ENCODE data around the gene XPNPEP1. TPM values are rescaled to one million over a fixed set of nuclear protein-coding genes. Genes with fewer than 3 reads are reported as not detected.

XPNPEP1 gene
- polyA plus RNA-seq, 3 donors, result 32.1 to 62.1 (median 38.4) TPM

GRCh38 chr10:109862738-109863137, 60.6 kb downstream of the XPNPEP1 start:
- Histone ChIP-seq H3K36me3 (replicated peaks in 1 of 2; ENCODE audit: control insufficient read depth in 1 of 2, insufficient read depth in 2 of 2, low read length in 2 of 2) (peaks cover 41 to 52% of the 10 kb centered on the region in 2 donors), H3K4me1 (ENCODE audit: control insufficient read depth in 1 of 2, insufficient read depth in 2 of 2, low read length in 2 of 2) (no peaks in the 10 kb centered on the region), H3K4me2 (replicated peaks; ENCODE audit: extremely low read depth, low read length, poor library complexity, severe bottlenecking) (no peak overlapping the region), H3K27ac (ENCODE audit: low read depth in 1 of 2, low read length in 2 of 2) (no peak overlapping the region), H3K79me2 (ENCODE audit: insufficient read depth, low read length) (no peaks in the 10 kb centered on the region), H3K27me3 (ENCODE audit: control insufficient read depth in 2 of 2, insufficient read depth in 2 of 2, low read length in 2 of 2) (no peaks in the 10 kb centered on the region), H2AFZ (ENCODE audit: insufficient read depth, low read depth, low read length, poor library complexity, severe bottlenecking) (no peak overlapping the region), H3K9ac (ENCODE audit: insufficient read depth, low read length, poor library complexity, severe bottlenecking) (no peak overlapping the region), H3K4me3 (replicated peaks in 1 of 3; ENCODE audit: low read depth in 2 of 3, low read length in 3 of 3) (no peak overlapping the region), H3K9me3 (replicated peaks in 1 of 2; ENCODE audit: control insufficient read depth in 1 of 2, insufficient read depth in 1 of 2, low read length in 2 of 2) (no peaks in the 10 kb centered on the region), H4K20me1 (ENCODE audit: insufficient read depth, low read length) (no peaks in the 10 kb centered on the region)
- peaks cover 0 to 7% (median 3%) of the 10 kb centered on the region in 7 donors for H3K9me3 Mint-ChIP-seq
- intact Hi-C loops (cut with micrococcal nuclease), result no loop called here
- no peak for TF ChIP-seq CTCF (IDR thresholded peaks at IDR 0.05)
- H3K27me3 Mint-ChIP-seq (ENCODE audit: low read depth in 3 of 3), result no peaks in the 10 kb centered on the region
- H3K27ac Mint-ChIP-seq, result peak overlapping the region in 1 of 7 donors; percentile 7
- DNase-seq, result no peak
- peaks cover 57 to 58% of the 10 kb centered on the region in 2 donors for H3K36me3 Mint-ChIP-seq
- peaks cover 7% of the 10 kb centered on the region for H3K4me1 Mint-ChIP-seq
- no peak overlapping the region for H3K4me3 Mint-ChIP-seq

- Mint-ChIP-seq H3K4me1 (peaks cover 7% of the 10 kb centered on the region), H3K27ac (no peak overlapping the region), H3K36me3 (peaks cover 51% of the 10 kb centered on the region in 2 donors), H3K4me3 (no peak overlapping the region), H3K27me3 (ENCODE audit: low read depth in 3 of 3) (no peaks in the 10 kb centered on the region), H3K9me3 (peaks cover 0 to 7% (median 3%) of the 10 kb centered on the region in 7 donors)
- H3K4me1 ChIP-seq (ENCODE audit: control insufficient read depth in 1 of 2, insufficient read depth in 2 of 2, low read length in 2 of 2), result no peaks in the 10 kb centered on the region
- no peak overlapping the region for H2AFZ ChIP-seq (ENCODE audit: insufficient read depth, low read depth, low read length, poor library complexity, severe bottlenecking)
- no peaks in the 10 kb centered on the region for H3K27me3 ChIP-seq (ENCODE audit: control insufficient read depth in 2 of 2, insufficient read depth in 2 of 2, low read length in 2 of 2)
- no peak overlapping the region for H3K4me3 ChIP-seq (replicated peaks in 1 of 3; ENCODE audit: low read depth in 2 of 3, low read length in 3 of 3)
- DNase-seq, result no peak
- H3K79me2 ChIP-seq (ENCODE audit: insufficient read depth, low read length), result no peaks in the 10 kb centered on the region
- H4K20me1 ChIP-seq (ENCODE audit: insufficient read depth, low read length), result no peaks in the 10 kb centered on the region
- no peak overlapping the region for H3K4me2 ChIP-seq (replicated peaks; ENCODE audit: extremely low read depth, low read length, poor library complexity, severe bottlenecking)
- peaks cover 34 to 45% of the 10 kb centered on the region in 2 donors for H3K36me3 ChIP-seq (replicated peaks in 1 of 2; ENCODE audit: control insufficient read depth in 1 of 2, insufficient read depth in 2 of 2, low read length in 2 of 2)
- intact Hi-C loops (cut with micrococcal nuclease), result no loop called here
- no peak overlapping the region for H3K27ac ChIP-seq (ENCODE audit: low read depth in 1 of 2, low read length in 2 of 2)
- no peaks in the 10 kb centered on the region for H3K9me3 ChIP-seq (replicated peaks in 1 of 2; ENCODE audit: control insufficient read depth in 1 of 2, insufficient read depth in 1 of 2, low read length in 2 of 2)
- TF ChIP-seq CTCF (IDR thresholded peaks at IDR 0.05), result no peak
- WGBS (ENCODE audit: insufficient coverage), result 78% methylated on average over 5 of the region's 6 CpGs
- no peak overlapping the region for H3K9ac ChIP-seq (ENCODE audit: insufficient read depth, low read length, poor library complexity, severe bottlenecking)
These were observed 61.3 kb downstream of the XPNPEP1 start for GRCh38 chr10:109862041-109862440.
